ENCODE results near the gene NUDT8.

The NUDT8 gene, protein sequence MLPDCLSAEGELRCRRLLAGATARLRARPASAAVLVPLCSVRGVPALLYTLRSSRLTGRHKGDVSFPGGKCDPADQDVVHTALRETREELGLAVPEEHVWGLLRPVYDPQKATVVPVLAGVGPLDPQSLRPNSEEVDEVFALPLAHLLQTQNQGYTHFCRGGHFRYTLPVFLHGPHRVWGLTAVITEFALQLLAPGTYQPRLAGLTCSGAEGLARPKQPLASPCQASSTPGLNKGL

GRCh38 chr11:67629386-67630227, at the start of gene NUDT8:
TSS of gene NUDT8 (minus strand) at chr11:67629937. CDS start at chr11:67629911, 26 bp downstream.
- peak; percentile 70 to 83 for DNase-seq (ENCODE audit: low read depth in 2 of 2)

DNA sequence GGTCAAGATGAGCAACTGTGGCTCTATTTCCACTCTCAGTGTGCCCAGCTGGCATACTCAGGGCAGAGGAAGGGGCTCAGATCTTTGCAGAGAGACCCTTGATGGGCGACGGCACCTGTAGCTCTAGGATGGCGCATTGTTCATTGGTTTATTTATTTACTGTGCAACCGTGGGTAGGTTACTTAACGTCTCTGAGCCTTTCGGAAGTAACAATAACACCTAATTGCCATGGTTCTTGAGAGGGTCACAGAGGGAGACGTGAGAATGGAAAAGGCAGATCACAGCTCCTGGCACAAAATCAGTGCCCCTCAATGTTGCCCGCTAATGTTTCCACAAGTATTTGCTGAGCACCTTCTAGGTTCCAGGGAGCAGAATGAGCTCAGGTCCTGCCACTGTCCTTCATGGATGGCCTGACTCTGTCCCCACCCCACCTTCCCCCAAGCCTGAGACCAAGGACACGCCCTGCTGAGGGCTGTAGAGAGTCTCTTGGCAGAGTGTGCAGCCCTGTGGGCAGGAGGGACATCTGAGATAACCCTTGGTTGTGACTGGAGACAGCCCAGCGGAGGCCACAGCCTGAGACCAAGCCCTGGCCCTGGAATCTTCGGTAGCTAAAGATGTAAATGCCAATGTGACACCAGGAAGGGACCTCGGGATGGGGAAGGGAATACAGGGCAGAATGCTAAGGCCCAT, 45.5 kb upstream of the NUDT8 start:
- DNase-seq (ENCODE audit: low read depth in 2 of 2), result no peak

- DNase-seq (ENCODE audit: low read depth in 2 of 2), result no peak
These were observed 44.7 kb upstream of the NUDT8 start, which contains the start of gene ALDH3B2 for GRCh38 chr11:67674442-67674871. TSS of gene ALDH3B2 (minus strand) at chr11:67674623. CDS start at chr11:67666935, 7,688 bp downstream.

DNA sequence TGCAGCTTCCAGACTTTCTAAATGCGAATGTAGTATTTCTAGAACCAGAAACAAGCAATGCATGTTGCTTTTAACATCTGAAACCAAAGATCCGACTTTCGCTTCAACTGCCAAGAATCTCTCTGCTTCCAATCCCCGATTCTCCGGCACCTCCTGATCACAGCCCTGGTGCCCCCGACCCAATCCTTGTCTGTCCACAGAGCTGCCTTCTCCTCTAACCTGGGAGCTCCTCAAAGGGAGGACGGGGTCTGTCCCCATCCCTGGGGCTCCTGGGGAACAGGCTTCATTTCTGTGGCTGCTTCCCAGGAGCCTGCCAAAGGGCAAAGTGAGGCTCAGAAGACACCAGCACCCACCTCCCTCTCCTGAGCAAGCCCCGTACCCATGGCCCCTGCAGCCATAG, 44.2 kb upstream of the NUDT8 start:
- DNase-seq (ENCODE audit: low read depth in 2 of 2), result no peak

- no peak for DNase-seq (ENCODE audit: low read depth in 2 of 2)
These were observed 43.6 kb upstream of the NUDT8 start for GRCh38 chr11:67673358-67673757.

DNA sequence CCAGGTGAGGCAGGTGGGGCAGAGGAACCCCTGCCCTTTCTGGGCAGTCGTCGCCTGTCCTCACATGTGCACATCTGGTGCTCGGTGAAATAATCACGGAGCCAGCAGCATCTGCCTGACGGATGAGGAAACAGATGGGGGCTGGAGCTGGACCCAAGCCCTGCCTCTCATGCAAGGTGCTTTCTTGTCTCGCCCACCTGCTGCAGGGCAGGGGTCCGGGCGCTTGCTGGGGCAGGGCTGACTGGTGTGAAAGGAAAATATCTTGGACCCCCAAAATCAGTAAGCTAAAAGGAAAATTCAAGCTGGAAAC, 41.4 kb upstream of the NUDT8 start:
- DNase-seq (ENCODE audit: low read depth in 2 of 2), result no peak

GRCh38 chr11:67670316-67671210, 40.8 kb upstream of the NUDT8 start:
- DNase-seq (ENCODE audit: low read depth in 2 of 2), result no peak

DNA sequence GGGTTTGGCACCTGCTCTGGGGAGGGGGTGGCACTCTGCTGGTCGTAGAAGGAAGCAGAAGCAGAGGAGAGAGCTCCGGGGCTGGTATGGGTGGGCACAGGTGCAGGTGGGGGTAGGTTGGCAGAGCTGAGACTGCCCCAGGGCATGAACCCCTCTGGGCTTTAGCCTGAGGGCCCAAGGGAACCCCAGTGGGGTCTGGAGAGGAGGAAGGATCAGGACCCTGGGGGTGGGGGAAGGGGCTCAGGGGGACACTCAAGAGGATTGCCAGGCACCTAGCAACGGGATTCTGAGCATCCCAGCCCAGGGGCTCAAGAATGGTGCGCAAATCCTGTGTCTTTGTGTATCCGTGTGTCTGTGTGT, 38.4 kb upstream of the NUDT8 start:
- DNase-seq (ENCODE audit: low read depth in 2 of 2), result no peak

GRCh38 chr11:67667490-67668191, 37.9 kb upstream of the NUDT8 start:
- DNase-seq (ENCODE audit: low read depth in 2 of 2), result no peak

DNA sequence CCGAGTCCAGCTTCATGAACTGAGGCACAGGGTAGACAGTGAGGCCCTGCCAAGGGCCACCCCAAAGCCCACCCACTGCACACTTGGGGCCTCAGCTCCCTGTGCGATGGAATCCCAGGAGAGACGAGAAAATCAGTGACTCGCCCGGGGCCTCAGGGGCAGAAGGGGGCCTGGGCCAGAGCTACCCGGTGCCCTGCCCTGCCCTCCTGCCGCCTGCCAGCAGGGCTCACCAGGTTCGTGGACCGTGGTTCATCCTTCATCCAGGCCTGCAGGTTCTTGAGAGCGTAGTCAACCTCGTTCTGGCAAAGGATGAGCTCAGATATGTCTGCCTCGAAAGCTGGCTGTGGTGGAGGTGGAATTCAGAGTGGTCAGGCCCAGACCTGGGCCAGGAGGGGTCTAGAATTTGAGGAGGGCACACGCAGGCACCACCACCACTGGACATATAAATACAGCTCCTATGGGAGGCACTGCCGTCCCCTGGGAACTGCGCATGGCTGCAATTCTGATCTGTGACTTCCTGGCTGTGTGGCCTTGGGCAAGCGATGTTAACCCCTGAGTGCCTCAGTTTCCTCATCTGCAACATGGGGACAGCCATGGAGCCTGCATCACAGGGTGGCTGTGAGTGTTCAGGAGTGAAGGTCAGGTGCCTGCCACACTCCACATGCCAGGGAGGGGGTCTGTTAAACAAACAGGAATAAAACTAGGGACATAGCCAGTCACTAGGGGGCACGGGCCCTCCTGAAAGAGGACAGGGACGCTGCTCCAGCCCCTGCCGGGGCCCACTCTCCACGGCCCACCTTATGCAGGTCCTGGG, 37.1 kb upstream of the NUDT8 start:
- no peak for DNase-seq (ENCODE audit: low read depth in 2 of 2)

GRCh38 chr11:67666303-67666645, 36.5 kb upstream of the NUDT8 start:
- DNase-seq (ENCODE audit: low read depth in 2 of 2), result no peak

DNA sequence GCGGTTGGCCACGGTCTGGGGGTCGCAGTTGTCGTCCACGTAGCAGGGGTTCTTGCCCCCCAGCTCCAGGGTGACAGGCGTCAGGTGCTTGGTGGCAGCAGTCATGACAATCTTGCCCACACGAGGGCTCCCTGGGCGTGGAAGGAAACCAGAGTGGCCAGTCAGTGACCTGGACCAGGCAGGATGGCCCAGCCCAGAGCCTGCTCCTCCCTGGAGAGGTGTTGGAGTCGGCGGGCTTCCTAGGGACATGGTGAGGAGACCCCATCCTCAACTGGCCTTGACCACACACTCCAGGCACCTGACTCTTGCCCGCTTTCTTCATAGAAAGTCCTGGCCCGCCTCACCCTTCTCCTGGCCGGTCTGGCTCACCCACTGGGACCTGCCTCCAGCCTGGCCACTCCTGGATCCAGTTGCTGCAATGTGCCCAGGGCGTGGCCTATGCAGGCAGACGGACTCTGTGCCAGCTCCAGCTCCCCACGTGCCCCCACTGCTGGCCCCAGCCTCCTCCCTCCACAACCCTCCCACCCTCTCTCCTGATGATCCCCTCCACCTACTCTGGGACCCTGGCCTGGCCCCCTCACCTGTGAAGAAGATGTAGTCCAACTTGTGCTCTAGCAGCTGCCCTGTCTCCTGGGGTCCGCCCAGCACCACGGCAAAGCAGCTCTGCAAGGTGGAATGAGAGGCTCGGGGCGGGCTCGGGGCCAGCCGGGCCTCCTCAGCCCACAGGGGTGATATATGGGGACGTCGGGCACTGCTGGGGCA, 36.0 kb upstream of the NUDT8 start:
- DNase-seq (ENCODE audit: low read depth in 2 of 2), result no peak

DNA sequence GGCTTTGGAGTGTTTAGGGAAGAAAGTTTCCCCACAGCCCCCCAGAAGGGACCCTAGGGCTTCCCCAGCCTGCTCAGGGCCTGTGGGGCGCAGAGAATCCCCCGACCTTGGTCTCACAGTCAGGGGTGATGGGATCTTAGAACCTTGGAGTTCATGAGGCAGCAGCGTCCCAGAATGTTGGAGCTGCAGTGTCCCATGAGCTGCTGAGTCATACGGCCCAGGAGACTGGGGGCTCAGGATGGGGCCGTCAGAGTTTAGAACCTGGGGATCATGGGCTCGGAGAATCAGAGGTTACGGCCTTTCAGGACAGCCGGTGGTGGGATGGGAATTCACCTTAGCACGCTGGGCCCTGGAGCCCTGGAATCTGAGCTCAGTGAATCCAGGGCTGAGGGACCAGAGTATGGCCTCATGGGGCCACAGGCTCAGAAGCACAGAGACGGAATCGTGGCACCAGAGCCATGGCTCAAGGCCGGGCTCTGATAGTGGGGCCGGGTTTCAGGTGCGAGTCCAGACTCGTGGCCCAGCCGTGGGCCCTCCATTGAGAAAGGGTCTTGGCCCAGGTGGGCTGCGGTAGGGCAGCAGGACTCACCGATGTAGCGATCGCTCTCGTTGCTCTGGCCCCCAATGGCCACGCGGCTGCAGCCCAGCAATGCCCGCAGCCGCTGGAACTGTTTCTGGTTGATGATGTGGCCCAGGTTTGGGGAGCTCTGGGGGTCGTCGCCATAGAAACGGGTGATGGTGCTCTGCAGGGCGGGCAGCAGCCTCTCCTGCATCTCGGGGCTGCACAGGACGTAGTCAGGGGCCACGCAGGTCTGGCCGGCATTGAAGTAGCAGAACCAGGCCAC, 35.2 kb upstream of the NUDT8 start:
- no peak for DNase-seq (ENCODE audit: low read depth in 2 of 2)

- no peak for DNase-seq (ENCODE audit: low read depth in 2 of 2)
These were observed 34.5 kb upstream of the NUDT8 start for GRCh38 chr11:67664213-67664585.

DNA sequence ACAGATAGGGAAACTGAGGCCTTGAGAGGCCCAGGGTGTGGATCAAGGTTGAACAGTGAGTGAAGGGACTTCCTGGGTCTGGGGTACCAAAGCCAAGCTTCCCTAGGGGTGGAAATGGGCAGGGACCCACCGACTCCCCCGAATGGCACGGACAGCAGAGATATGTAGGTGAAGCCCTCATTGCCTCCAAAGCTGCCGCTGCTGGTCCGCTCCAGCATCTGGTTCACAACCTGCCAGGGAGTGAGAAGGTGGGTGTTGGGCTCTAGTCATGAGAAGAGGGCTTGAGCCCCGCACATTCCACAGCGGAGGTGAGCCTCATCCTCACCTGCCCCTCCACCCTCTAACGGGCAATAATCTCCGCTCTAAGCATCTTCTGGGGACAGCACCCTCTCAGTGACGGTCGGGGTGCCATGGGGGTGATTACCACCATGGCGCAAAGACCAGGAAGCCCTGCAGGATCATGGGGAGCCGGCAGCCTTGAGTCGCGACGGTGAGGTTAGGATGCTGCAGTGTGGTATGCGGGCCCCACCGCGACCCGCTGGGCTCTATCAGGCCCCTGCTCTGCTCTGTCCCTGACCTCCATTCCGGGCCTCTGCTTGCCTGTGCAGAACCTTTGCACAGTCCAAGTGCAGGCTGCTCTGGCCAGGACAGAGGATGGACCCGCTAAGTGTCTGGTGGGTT, 33.9 kb upstream of the NUDT8 start:
- DNase-seq (ENCODE audit: low read depth in 2 of 2), result no peak

- no peak for DNase-seq (ENCODE audit: low read depth in 2 of 2)
These were observed 33.2 kb upstream of the NUDT8 start for GRCh38 chr11:67662835-67663531.

GRCh38 chr11:67662142-67662834, 32.6 kb upstream of the NUDT8 start:
- DNase-seq (ENCODE audit: low read depth in 2 of 2), result no peak
